MM.1S (cell line): Measurements from ENCODE around the gene MFRP.

ENCODE experiments used
- DNase-seq: peaks from one replicate; pipeline ENCODE4 v3.0.0-alpha.2; 2015
- H2AFZ ChIP-seq: fragments of 300-600 bp; sonication (generic); 2 replicates; pipeline ENCODE4 v1.6.0; 2016; ENCODE audit warnings: antibody characterized with exemption, low read length
- H3F3A ChIP-seq: fragments of 300-600 bp; sonication (generic); 2 replicates; pipeline ENCODE4 v1.6.1; 2016; ENCODE audit warnings: mild to moderate bottlenecking, antibody characterized with exemption, low read length, moderate library complexity, mixed read lengths; ENCODE audit not compliant: insufficient read depth
- H3K27ac ChIP-seq: fragments of 300-600 bp; sonication (generic); 2 replicates; pipeline ENCODE4 v1.5.1; 2016; ENCODE audit warnings: mild to moderate bottlenecking, low read length
- H3K27me3 ChIP-seq: fragments of 300-600 bp; sonication (generic); replicated peaks from 2 replicates; pipeline ENCODE4 v1.6.0; 2016; ENCODE audit warnings: low read length; ENCODE audit not compliant: insufficient read depth
- H3K36me3 ChIP-seq: fragments of 300-600 bp; sonication (generic); replicated peaks from 2 replicates; pipeline ENCODE4 v1.6.1; 2016; ENCODE audit warnings: mild to moderate bottlenecking, low read length, mixed read lengths; ENCODE audit not compliant: insufficient read depth
- H3K4me1 ChIP-seq: fragments of 300-600 bp; sonication (generic); 2 replicates; pipeline ENCODE4 v1.6.1; 2016; ENCODE audit warnings: low read length, mixed read lengths
- H3K4me2 ChIP-seq: fragments of 300-600 bp; sonication (generic); 2 replicates; pipeline ENCODE4 v1.6.0; 2016; ENCODE audit warnings: low read depth, low read length
- H3K4me3 ChIP-seq: fragments of 300-600 bp; sonication (generic); 2 replicates; pipeline ENCODE4 v1.5.1; 2016; ENCODE audit warnings: low read length, mixed read lengths
- H3K79me2 ChIP-seq: fragments of 300-600 bp; sonication (generic); 2 replicates; pipeline ENCODE4 v1.6.1; 2016; ENCODE audit warnings: mixed run types, low read length, mixed read lengths
- H3K9ac ChIP-seq: fragments of 300-600 bp; sonication (generic); 2 replicates; pipeline ENCODE4 v1.6.1; 2016; ENCODE audit warnings: low read length, mixed read lengths
- H3K9me2 ChIP-seq: fragments of 300-600 bp; sonication (generic); replicated peaks from 2 replicates; pipeline ENCODE4 v1.6.1; 2016; ENCODE audit warnings: mild to moderate bottlenecking, low read length, mixed read lengths; ENCODE audit not compliant: insufficient read depth
- H3K9me3 ChIP-seq: fragments of 300-600 bp; sonication (generic); replicated peaks from 2 replicates; pipeline ENCODE4 v1.6.1; 2016; ENCODE audit warnings: mild to moderate bottlenecking, low read length, mixed read lengths; ENCODE audit not compliant: insufficient read depth
- H4K20me1 ChIP-seq: fragments of 300-600 bp; sonication (generic); 2 replicates; pipeline ENCODE4 v1.6.1; 2016; ENCODE audit warnings: mild to moderate bottlenecking, low read length, moderate library complexity, mixed read lengths; ENCODE audit not compliant: insufficient read depth
- CTCF ChIP-seq: fragments of 300-600 bp; sonication (generic); IDR thresholded peaks from 2 replicates; pipeline ENCODE4 v1.5.1; 2016; ENCODE audit warnings: antibody characterized with exemption, low read length, mixed read lengths
- EZH2 ChIP-seq: fragments of 300-600 bp; sonication (generic); optimal IDR thresholded peaks from 2 replicates; pipeline ENCODE3; 2017; ENCODE audit warnings: low read depth, mild to moderate bottlenecking, antibody characterized with exemption, low read length, mixed read lengths
- EZH2phosphoT487 ChIP-seq: fragments of 300-600 bp; sonication (generic); IDR thresholded peaks from 2 replicates; pipeline ENCODE4 v1.6.1; 2018; ENCODE audit warnings: antibody characterized with exemption, low read length

MFRP gene

GRCh38 chr11:119315131-119316015 is 31.1 kb downstream of the MFRP start:
- H3K4me1 ChIP-seq = peaks cover 14% of the 10 kb centered on the region
- H4K20me1 ChIP-seq = no peaks in the 10 kb centered on the region
- peak overlapping the region; percentile 68 for H3K4me3 ChIP-seq
- peak; percentile 87 for DNase-seq
- peak overlapping the region; percentile 48; the same call in 1 of the 2 replicates for H3K9ac ChIP-seq
- peak overlapping the region; percentile 98 for H3K4me2 ChIP-seq
- H3K27me3 ChIP-seq = peaks cover 37% of the 10 kb centered on the region
- peak overlapping the region; percentile 9; the same call in 1 of the 2 replicates for H3K27ac ChIP-seq
- H3K36me3 ChIP-seq = no peaks in the 10 kb centered on the region
- no peaks in the 10 kb centered on the region for H3F3A ChIP-seq
- H3K79me2 ChIP-seq = no peaks in the 10 kb centered on the region
- no peaks in the 10 kb centered on the region for H3K9me3 ChIP-seq
- H2AFZ ChIP-seq = peak overlapping the region; percentile 93
- H3K9me2 ChIP-seq = no peaks in the 10 kb centered on the region
- TF ChIP-seq EZH2 (no peak), CTCF (peak; percentile 43)

- Histone ChIP-seq H4K20me1 (no peaks in the 10 kb centered on the region), H3K79me2 (no peaks in the 10 kb centered on the region), H3K27ac (no peak overlapping the region), H3K9ac (peak overlapping the region; percentile 48; the same call in 1 of the 2 replicates), H3F3A (no peaks in the 10 kb centered on the region), H3K4me2 (peak overlapping the region; percentile 98), H3K9me3 (no peaks in the 10 kb centered on the region), H3K4me1 (peaks cover 14% of the 10 kb centered on the region), H3K27me3 (peaks cover 37% of the 10 kb centered on the region), H3K9me2 (no peaks in the 10 kb centered on the region), H3K36me3 (no peaks in the 10 kb centered on the region), H2AFZ (peak overlapping the region; percentile 93), H3K4me3 (peak overlapping the region; percentile 68)
- no peak for DNase-seq
- TF ChIP-seq EZH2phosphoT487 = no peak
- no peak for TF ChIP-seq CTCF
Measured at GRCh38 chr11:119314726-119315125, 31.8 kb downstream of the MFRP start.

GRCh38 chr11:119310682-119311052 is 35.8 kb downstream of the MFRP start:
- Histone ChIP-seq H3K36me3 (no peaks in the 10 kb centered on the region), H2AFZ (no peak overlapping the region), H3K9ac (no peak overlapping the region), H3K27ac (no peak overlapping the region), H3F3A (no peaks in the 10 kb centered on the region; the same call in 1 of the 2 replicates), H3K4me1 (peaks cover 9% of the 10 kb centered on the region), H3K4me2 (no peak overlapping the region), H4K20me1 (no peaks in the 10 kb centered on the region), H3K27me3 (peaks cover 1% of the 10 kb centered on the region; the same call in 1 of the 2 replicates), H3K4me3 (no peak overlapping the region), H3K9me2 (no peaks in the 10 kb centered on the region), H3K79me2 (no peaks in the 10 kb centered on the region), H3K9me3 (no peaks in the 10 kb centered on the region)
- TF ChIP-seq CTCF = no peak
- no peak for TF ChIP-seq EZH2
- TF ChIP-seq EZH2phosphoT487 = no peak
- no peak for DNase-seq
